GM12878 (cell line): ENCODE measurements around the gene MRPL38. TPM values are rescaled to one million over a fixed set of nuclear protein-coding genes. Genes with fewer than 3 reads are reported as not detected.

Experiments used
- ATAC-seq: fragments of 200-7000 bp; cut with Tn5 transposase; 3 replicates; pipeline ENCODE4 v1.9.1; 2020; ENCODE audit warnings: mild to moderate bottlenecking, moderate library complexity
- BruUV-seq: library from RNA; stranded (reverse); fragments of 400-500 nt; replicated peaks from 2 replicates; lab custom pipeline; 2021; lab: Mats Ljungman, UMichigan
- CTCF ChIA-PET: fragments of 300-600 bp; sonication (Branson Sonifier 250); formaldehyde crosslinking; extraction: SDS; loops from one replicate; lab custom pipeline; 2021; ENCODE audit warnings: inconsistent platforms; lab: Yijun Ruan, JAX
- POLR2A ChIA-PET: fragments of 350-600 bp; formaldehyde crosslinking; extraction: SDS; loops from one replicate; lab custom pipeline; 2021; ENCODE audit warnings: inconsistent platforms; lab: Charles Lee
- RAD21 ChIA-PET: fragments of 300-600 bp; sonication (Branson Sonifier 250); formaldehyde crosslinking; loops from one replicate; lab custom pipeline; 2023; ENCODE audit warnings: antibody characterized with exemption; ENCODE audit not compliant: unreplicated experiment; lab: Charles Lee
- SMC1A ChIA-PET: fragments of 300-600 bp; sonication (Branson Sonifier 250); formaldehyde crosslinking; loops from one replicate; lab custom pipeline; 2023; ENCODE audit not compliant: unreplicated experiment, uncharacterized antibody; lab: Charles Lee
- DNase-seq: peaks from one replicate; pipeline ENCODE4 v3.0.0-alpha.2; 2011; ENCODE audit warnings: low read depth, low spot score
- FAIRE-seq: peaks from 3 replicates; lab custom pipeline; 2011; peaks lifted over from hg19 to GRCh38; lab: Jason Lieb, UNC
- H2AFZ ChIP-seq: 2 replicates; pipeline ENCODE4 v1.6.0; 2011; ENCODE audit warnings: low read depth, low read length, control low read depth; ENCODE audit not compliant: control insufficient read depth
- H3K27ac ChIP-seq: 2 replicates; pipeline ENCODE4 v1.5.1; 2011; ENCODE audit warnings: control low read depth; ENCODE audit not compliant: control insufficient read depth, insufficient read depth
- H3K27me3 ChIP-seq, 2 experiments: replicated peaks in 1 of 2; 2 replicates each; pipeline versions ENCODE4 v1.6.0 to v1.6.1; 2011; ENCODE audit warnings: low read length in 1 of 2; ENCODE audit not compliant: control insufficient read depth in 2 of 2, insufficient read depth in 2 of 2
- H3K36me3 ChIP-seq, 2 experiments: 2 replicates each; pipeline ENCODE4 v1.5.1; 2011; ENCODE audit warnings: low read length in 1 of 2; ENCODE audit not compliant: control insufficient read depth in 2 of 2, insufficient read depth in 2 of 2
- H3K4me1 ChIP-seq: 2 replicates; pipeline ENCODE4 v1.6.1; 2011; ENCODE audit warnings: mild to moderate bottlenecking, low read length, moderate library complexity, mixed read lengths; ENCODE audit not compliant: control insufficient read depth, insufficient read depth
- H3K4me2 ChIP-seq: 2 replicates; pipeline ENCODE4 v1.6.0; 2011; ENCODE audit warnings: control low read depth; ENCODE audit not compliant: control insufficient read depth, insufficient read depth
- H3K4me3 ChIP-seq: fragments of 200-600 bp; sonication (generic); 2 replicates; pipeline ENCODE4 v1.5.1; 2016
- H3K79me2 ChIP-seq: 2 replicates; pipeline ENCODE4 v1.6.0; 2011; ENCODE audit warnings: low read length; ENCODE audit not compliant: control insufficient read depth, insufficient read depth
- H3K9ac ChIP-seq: 2 replicates; pipeline ENCODE4 v1.8.0; 2011; ENCODE audit warnings: low read length, control low read depth, mixed read lengths; ENCODE audit not compliant: control insufficient read depth, insufficient read depth
- H3K9me3 ChIP-seq: replicated peaks from 3 replicates; pipeline ENCODE4 v1.5.1; 2011; ENCODE audit warnings: mild to moderate bottlenecking, low read length; ENCODE audit not compliant: control insufficient read depth, insufficient read depth
- H4K20me1 ChIP-seq: 2 replicates; pipeline ENCODE4 v1.6.0; 2011; ENCODE audit not compliant: control insufficient read depth, insufficient read depth
- CHD4 ChIP-seq: fragments of 200-600 bp; sonication (generic); IDR thresholded peaks from 2 replicates; pipeline ENCODE4 v1.6.1; 2016; ENCODE audit warnings: mild to moderate bottlenecking
- POLR2A ChIP-seq: IDR thresholded peaks from 2 replicates; pipeline ENCODE4 v1.6.1; 2011; ENCODE audit warnings: low read depth, mild to moderate bottlenecking, low read length
- RELB ChIP-seq: fragments of 450-650 bp; IDR thresholded peaks from 2 replicates; pipeline ENCODE4 v1.6.1; 2017; ENCODE audit warnings: low read depth, mild to moderate bottlenecking, moderate library complexity
- WGBS: methylation state at CpG from one replicate; pipeline ENCODE4 v1.1.6; 2016; ENCODE audit warnings: low lambda C conversion rate; ENCODE audit not compliant: insufficient replicate concordance, insufficient coverage; ENCODE audit errors: missing lambda C conversion rate; 5-methylcytosine and 5-hydroxymethylcytosine counted together
- in situ Hi-C: fragments of 300-500 bp; cut with MboI; formaldehyde crosslinking; loops from 9 replicates; pipeline ENCODE4 v1.14.3; 2018; ENCODE audit warnings: mixed read lengths
- intact Hi-C: fragments of 100-400 bp; cut with micrococcal nuclease; formaldehyde crosslinking; loops from one replicate; pipeline ENCODE4 v1.14.2; 2022; ENCODE audit not compliant: unreplicated experiment
- polyA plus RNA-seq, 11 experiments: library from polyadenylated mRNA; depleted of rRNA in 4 of 11; unstranded in 6 of 11; stranded (reverse) in 5 of 11; fragments of >200 nt; fragmentation: Nextera tagmentation in 4 of 11; fragmentation: Illumina TruSeq in 1 of 11; extraction: Ambion mirVana in 4 of 11; extraction: Trizol in 1 of 11; gene quantifications; 1 replicate in 1 of 11; 2 replicates in 10 of 11; pipeline versions ENCODE4 v1.2.1 to v1.2.3, GENCODE V29; 2011 to 2016; ENCODE audit warnings: inconsistent platforms in 2 of 11, missing spikeins in 2 of 11, low read depth in 1 of 11
- total RNA-seq, 4 experiments: library from RNA; depleted of rRNA in 3 of 4; stranded (reverse); fragments of >200 nt in 3 of 4; fragmentation: Illumina TruSeq in 1 of 4; extraction: Trizol in 1 of 4; gene quantifications; 2 replicates each; pipeline versions ENCODE4 v1.2.1 to v1.2.3, GENCODE V29; 2013 to 2021

The MRPL38 gene
- total and polyA plus RNA-seq, 10 of the 15 experiments (the other 5 are each of a cell fraction or from before 2014, with no cell fraction given): 6.6 to 205 (median 53.1) TPM

DNA sequence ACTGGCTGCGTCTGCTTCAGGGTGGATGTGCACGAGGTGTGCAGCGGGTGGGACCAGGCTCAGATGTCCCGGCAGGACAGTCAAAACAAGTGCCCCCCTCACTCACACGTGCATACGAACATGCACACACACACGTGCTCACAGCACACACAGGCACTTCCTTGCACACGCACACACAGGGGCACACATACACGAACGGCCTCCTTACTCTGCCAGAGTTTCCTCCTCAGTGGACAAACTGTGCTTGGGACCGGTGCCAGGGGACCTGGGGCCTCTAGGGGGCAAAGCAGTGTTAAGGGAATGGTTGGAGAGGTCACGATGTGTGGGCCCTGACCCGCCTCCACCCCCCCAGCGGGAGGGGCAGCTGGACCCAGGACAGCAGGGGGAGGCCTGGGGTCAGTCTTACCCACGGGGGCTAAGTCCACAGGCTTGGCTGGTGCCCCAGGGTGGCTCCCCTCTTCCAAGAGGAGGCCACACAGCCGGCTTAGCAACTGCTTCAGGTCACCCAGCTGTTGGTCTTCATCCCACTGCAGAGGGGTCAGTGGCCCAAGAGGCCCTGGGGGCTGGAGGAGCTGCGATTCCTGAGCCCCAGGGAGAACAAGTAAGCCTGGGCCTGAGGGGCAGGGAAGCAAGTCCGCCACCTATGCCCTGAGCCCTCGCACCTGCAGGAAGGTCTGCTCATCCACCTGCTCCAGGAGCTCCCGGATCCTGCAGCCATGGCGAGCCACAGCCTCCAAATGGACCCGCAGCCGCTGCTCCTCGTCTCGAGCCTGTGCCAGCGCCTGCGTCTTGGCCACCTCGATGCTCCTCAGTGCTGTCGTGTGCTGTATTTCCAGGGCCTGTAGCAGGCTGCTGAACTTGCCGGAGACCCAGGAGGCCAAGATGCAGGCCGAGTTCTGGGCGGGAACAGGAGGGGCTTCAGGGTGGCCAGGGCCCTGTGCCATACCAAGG is 12.8 kb downstream of the MRPL38 start:
- Histone ChIP-seq H3K4me2 (no peak overlapping the region), H3K27me3 (no peaks in the 10 kb centered on the region), H3K9me3 (no peaks in the 10 kb centered on the region), H3K4me3 (no peak overlapping the region), H3K36me3 (peaks cover 0 to 4% of the 10 kb centered on the region in 2 experiments; a peak in 3 of 4 replicates), H3K4me1 (peaks cover 6% of the 10 kb centered on the region), H3K79me2 (peaks cover 15% of the 10 kb centered on the region), H3K27ac (no peak overlapping the region), H4K20me1 (no peaks in the 10 kb centered on the region), H2AFZ (no peak overlapping the region), H3K9ac (no peak overlapping the region)
- ChIA-PET RAD21 (no interaction called here), POLR2A (no interaction called here), SMC1A (no interaction called here), CTCF (interaction anchor here (1.1 kb wide), 1 partner anchor 31 kb away, joined by 3 read pairs; no protein-coding TSS in a partner anchor)
- ATAC-seq: no peak
- no TSS peak for BruUV-seq
- in situ Hi-C loops (no loop called here), intact Hi-C loops (no loop called here)
- no peak for TF ChIP-seq CHD4
- TF ChIP-seq RELB: no peak
- peak; percentile 32 for TF ChIP-seq POLR2A
- DNase-seq: no peak
- no peak for FAIRE-seq
- WGBS: 89% methylated on average over 31 of the region's 32 CpGs
